TTC549 (cell line): ENCODE measurements around the gene LRRC7.

Source experiments
- FAIRE-seq: peaks from 2 replicates; lab custom pipeline; 2012; peaks lifted over from hg19 to GRCh38; lab: Jason Lieb, UNC

LRRC7 gene

DNA sequence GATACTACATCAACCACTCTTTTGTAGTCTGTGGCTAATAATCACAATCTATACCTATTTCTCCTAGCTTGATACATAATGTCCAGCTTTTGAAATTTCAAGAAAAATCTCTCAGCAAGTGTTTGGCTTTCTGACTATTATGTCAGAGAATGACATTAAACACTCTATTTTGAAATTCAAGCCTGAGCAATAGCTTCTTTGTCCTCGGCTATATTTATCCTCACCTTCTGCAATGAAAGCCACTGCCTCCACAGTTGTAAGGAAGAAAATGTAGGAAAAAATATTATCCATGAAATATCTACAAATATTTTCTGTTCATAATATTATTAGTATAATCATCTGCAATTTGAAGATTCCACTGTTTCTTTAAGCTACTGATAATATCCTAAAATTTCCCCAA lies 22.1 kb downstream of the LRRC7 start:
- FAIRE-seq: no peak

- no peak for FAIRE-seq
These were observed 24.6 kb downstream of the LRRC7 start for GRCh38 chr1:69592341-69592740.

- FAIRE-seq: no peak
These were observed 27.8 kb downstream of the LRRC7 start for GRCh38 chr1:69595486-69595885.

GRCh38 chr1:69611316-69611715 lies 43.6 kb downstream of the LRRC7 start:
- FAIRE-seq: no peak

GRCh38 chr1:69613414-69613813 lies 45.7 kb downstream of the LRRC7 start:
- no peak for FAIRE-seq

GRCh38 chr1:69638673-69639072 lies 71.0 kb downstream of the LRRC7 start:
- FAIRE-seq: no peak

DNA sequence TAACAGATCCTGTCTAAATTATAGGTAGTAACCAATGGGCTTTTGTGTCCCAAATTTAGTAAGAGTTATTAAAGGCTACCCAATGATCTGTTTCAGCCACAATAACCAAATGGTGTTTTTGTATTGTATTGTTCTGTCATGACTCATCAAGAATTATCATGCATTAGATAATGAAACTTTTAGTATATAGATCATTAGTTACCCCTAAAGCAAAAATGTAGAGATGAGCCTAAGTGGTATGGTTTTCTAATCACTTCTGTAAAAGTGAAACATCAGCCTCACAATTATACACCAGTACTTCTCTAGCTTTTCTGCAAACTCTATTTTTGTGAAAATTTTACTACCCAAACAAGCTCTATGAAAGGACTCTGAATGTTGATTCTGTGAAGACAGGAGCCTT lies 71.4 kb downstream of the LRRC7 start:
- no peak for FAIRE-seq

GRCh38 chr1:69643266-69643665 lies 75.5 kb downstream of the LRRC7 start:
- FAIRE-seq: no peak

- FAIRE-seq: no peak
These were observed 77.8 kb downstream of the LRRC7 start for GRCh38 chr1:69645477-69645876.

DNA sequence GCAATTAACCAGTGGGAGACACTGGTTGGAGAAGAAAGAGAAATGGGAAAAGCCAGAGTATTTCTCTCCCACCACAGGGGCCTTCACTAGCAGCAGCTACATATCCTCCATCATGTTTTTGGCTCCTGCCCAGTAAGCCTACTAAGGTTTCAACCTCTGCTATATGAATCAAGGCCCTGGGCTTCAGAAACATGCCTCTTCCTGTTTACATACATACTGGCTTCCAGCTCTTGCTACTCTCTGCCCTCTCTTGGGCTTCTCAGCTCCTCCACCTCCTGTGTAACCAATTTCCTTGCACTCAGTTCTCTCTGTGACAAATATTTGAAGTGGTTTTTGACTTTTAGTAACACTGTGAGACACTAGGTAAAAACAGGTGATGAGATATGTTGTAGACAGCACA lies 80.8 kb downstream of the LRRC7 start:
- no peak for FAIRE-seq

GRCh38 chr1:69649383-69649990 lies 81.8 kb downstream of the LRRC7 start:
- FAIRE-seq: no peak

GRCh38 chr1:69650779-69651178 lies 83.1 kb downstream of the LRRC7 start:
- FAIRE-seq: no peak

DNA sequence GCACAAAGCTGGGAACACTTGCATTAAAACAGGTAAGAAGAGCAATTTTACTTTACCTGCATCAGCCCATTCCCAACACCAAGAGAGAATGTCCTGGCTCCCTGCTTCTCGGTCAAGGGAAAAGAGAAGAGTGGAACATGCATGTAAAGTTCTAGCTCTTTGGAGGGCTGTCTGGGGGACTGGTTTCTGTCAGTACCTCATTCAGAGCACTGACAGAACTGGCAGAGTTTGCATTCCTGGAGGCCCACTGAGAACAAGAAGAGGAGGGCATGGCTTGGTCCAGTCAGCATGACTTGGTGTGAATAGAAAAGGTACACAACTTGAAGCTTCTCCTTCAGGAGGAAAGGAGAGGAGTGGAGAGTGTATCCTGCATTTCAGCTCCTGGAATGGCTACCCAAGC lies 83.9 kb downstream of the LRRC7 start:
- FAIRE-seq: no peak

DNA sequence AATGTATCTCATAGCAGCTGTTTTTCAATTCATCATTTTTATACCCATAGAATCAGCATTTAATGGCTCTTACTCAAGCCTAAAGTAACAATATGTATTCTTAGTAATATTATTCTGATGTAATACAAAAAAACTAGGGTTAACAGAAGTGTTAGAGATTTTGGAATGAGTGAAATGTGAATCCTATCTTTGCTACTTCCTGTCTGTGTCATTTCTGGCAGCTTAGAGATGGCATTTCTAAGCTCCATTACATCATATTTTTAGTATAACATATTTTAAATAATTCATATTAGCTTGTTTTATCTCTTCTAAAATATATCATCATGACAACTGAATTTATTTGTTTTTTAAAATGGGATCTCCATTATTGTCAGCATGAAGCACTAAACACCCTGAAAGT lies 90.2 kb downstream of the LRRC7 start:
- FAIRE-seq: no peak

DNA sequence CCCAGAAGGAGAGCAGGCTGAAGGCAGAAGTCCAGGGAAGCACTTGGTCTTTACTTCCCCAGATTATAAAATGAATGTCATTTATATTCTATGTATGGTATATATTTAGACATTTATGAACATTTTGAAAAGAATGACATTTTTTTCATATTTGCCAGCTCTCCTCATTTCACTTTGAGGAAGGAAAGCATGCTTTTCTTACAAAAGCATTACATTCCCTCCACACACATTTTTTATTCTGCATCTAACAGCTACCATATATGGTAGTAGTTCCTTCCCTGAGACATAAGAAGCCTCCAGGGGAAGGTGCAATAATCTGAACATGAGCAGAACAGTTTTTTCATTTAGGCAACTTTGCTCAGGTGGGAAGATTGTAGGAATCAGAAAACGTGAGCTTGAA lies 94.0 kb downstream of the LRRC7 start:
- no peak for FAIRE-seq

DNA sequence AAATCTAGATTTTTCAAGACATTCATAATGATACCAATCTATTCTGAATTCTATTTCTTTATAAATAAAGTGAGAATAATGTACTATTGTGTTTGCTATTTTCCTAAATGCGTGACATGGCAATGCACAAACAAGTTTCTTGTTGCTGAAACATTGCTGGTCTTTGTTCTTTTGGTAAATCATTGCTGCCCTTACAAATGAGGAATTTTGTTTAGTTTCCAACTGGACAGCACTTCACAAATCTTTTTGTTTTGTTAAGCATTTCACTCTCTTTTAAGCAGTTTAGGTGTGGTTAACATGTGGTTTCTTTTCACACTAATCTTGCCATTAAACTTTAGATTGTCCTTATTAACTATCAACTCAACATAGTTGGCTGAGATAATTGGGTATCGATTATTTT lies 94.6 kb downstream of the LRRC7 start:
- FAIRE-seq: no peak

DNA sequence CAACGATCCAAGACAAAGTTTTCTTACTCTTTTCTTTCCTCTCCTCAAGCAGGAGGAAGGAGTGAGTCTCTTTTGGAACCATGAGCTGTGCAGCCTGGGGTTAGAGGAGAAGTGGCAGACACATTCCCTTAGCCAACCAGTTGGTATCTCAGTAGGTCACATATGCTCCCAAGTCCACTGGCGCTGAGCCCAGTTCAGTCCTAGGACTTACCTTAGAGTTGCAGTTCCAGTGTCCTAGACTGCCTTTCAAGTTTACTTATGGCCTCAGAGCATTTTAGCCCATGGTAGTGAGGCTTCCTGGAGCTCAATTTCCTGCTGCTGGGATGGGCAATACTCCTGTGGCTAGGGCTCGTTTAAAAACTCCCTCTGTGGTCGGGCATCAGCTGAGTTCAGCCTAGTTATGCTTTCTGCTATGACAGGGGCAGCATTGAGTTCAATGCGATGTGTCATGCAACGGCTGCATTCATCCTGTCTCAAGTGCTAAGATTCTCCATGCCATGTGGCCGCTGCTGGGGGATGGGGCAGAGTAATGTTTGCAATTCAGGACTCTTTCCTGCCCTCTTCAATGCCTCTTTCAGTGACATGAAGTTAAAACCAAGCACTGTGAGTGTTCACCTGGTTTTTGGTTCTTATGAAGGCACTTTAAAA lies 103.8 kb downstream of the LRRC7 start:
- FAIRE-seq: no peak

DNA sequence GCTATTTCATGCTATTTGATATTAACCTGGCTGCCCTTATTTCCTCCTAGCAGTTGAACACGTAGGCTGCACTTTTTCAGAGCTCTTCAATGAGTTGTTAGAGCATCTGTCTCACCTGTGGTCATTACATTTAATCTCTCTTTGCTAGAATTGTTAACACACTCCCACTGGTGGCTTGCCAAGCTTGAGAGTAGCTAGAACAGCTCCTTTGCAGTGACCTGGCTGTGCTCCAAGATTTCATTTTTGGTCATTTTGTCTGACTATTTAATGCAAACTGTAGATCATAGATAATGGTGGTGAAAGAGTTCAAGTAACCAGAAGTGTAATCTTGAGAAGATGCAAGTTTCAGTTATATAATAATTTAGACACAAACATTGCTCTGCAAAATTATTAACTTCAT lies 105.6 kb downstream of the LRRC7 start:
- FAIRE-seq: no peak

- no peak for FAIRE-seq
These were observed 112.2 kb downstream of the LRRC7 start for GRCh38 chr1:69679965-69680364.

DNA sequence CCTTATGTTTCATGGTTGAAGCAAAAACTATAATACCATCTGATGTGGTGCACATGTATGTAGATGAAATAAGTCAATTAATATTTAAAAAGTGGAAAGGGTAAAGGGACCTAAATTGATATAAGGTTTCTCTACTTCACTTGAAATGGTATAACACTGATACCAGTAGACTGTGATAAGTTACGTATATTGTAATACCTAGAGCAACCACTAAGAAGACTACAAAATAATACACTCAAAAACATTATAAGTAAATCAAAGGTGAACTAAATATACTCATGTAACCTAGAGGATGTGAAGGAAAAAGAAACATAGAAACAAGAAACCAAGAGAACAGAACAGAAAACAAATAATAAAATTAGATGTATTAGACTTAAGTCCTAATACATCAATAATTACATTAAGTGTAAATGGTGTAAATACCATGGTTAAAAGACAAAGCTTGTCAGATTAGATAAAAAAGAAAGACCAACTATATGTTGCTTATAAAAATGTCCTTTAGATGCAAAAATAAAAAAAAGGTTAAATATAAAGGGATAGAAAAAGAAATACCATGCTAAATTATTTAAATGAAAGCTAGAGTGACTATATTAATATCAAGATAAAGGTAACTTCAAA lies 118.8 kb downstream of the LRRC7 start:
- FAIRE-seq: no peak

- no peak for FAIRE-seq
These were observed 120.5 kb downstream of the LRRC7 start for GRCh38 chr1:69688193-69688592.

DNA sequence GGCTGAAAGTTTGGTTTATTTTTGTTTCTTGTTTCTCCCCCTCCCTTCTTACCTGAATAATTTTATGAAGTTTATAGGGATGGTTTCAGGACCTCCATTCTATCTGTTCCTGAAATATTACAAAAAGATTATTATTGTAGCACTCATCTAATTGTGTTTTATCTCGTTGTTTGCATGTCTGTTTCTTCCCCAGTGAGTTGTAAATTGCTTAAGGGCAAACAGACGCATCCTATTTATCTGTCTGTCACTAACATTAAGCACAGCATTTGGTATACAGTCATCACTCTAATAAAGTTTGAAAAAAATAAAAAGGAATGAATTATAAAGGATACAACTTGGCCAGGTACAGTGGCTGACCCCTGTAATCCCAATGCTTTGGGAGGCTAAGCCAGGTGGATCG lies 123.5 kb downstream of the LRRC7 start:
- no peak for FAIRE-seq

- FAIRE-seq: no peak
These were observed 126.4 kb downstream of the LRRC7 start for GRCh38 chr1:69693921-69694675.
